IgD-negative memory B cell (primary cell): ENCODE results near the gene HSPA12A. TPM values are rescaled to one million over a fixed set of nuclear protein-coding genes. Genes with fewer than 3 reads are reported as not detected.

Experiments
- H3K27ac Mint-ChIP-seq, 3 donors: one replicate each; pipeline ENCODE4 v1.8.0; 2020 to 2022; ENCODE audit warnings: mild to moderate bottlenecking in 3 of 3, mixed read lengths in 3 of 3, moderate library complexity in 1 of 3
- H3K27me3 Mint-ChIP-seq: one replicate; pipeline ENCODE4 v1.8.0; 2021; ENCODE audit warnings: mixed read lengths
- H3K36me3 Mint-ChIP-seq: one replicate; pipeline ENCODE4 v1.8.0; 2020; ENCODE audit warnings: mild to moderate bottlenecking, mixed read lengths
- H3K4me1 Mint-ChIP-seq, 3 donors: one replicate each; pipeline ENCODE4 v1.8.0; 2020 to 2022; ENCODE audit warnings: mixed read lengths in 3 of 3, mild to moderate bottlenecking in 1 of 3
- H3K4me3 Mint-ChIP-seq, 4 donors: one replicate each; pipeline ENCODE4 v1.8.0; 2020 to 2022; ENCODE audit warnings: mild to moderate bottlenecking in 4 of 4, mixed read lengths in 4 of 4, moderate library complexity in 3 of 4
- H3K9me3 Mint-ChIP-seq, 3 donors: one replicate each; pipeline ENCODE4 v1.8.0; 2020 to 2021; ENCODE audit warnings: mixed read lengths in 3 of 3, mild to moderate bottlenecking in 1 of 3
- polyA plus RNA-seq: library from polyadenylated mRNA; unstranded; fragments of 300-500 nt; fragmentation: Illumina TruSeq; gene quantifications from one replicate; pipeline ENCODE4 v1.2.3, GENCODE V29; 2021

Gene HSPA12A
- polyA plus RNA-seq, 1 donor from 2014 or later = 6.7 TPM

DNA sequence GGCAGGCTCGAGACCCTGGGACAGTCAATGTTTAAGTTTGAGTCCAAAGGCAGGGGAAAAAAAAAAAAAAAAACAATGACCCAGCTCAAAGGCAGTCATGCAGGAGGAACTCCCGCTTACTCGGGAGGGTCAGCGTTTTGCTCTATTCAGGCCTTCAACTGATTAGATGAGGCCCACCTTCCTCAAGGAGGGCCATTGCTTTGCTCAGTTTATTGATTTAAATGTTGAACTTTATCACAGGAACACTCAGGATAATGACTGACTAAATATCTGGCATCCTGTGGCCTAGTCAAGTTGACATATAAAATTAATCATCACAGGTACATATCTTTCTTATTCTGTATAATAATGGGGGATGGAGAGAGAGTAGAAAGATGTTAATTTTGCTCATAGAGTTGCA is 52.6 kb downstream of the HSPA12A start:
- Mint-ChIP-seq H3K36me3 (peaks cover 2% of the 10 kb centered on the region), H3K4me1 (peaks cover 0 to 1% (median 0%) of the 10 kb centered on the region in 3 donors), H3K9me3 (peaks cover 0 to 3% (median 0%) of the 10 kb centered on the region in 3 donors), H3K4me3 (peak overlapping the region in 1 of 4 donors; percentile 27), H3K27ac (no peak overlapping the region), H3K27me3 (peaks cover 3% of the 10 kb centered on the region)

- peaks cover 2% of the 10 kb centered on the region for H3K36me3 Mint-ChIP-seq
Observed at GRCh38 chr10:116688741-116689495, 53.4 kb downstream of the HSPA12A start.

GRCh38 chr10:116688241-116688711 is 54.1 kb downstream of the HSPA12A start:
- H3K27ac Mint-ChIP-seq = no peak overlapping the region
- no peak overlapping the region for H3K4me3 Mint-ChIP-seq
- H3K36me3 Mint-ChIP-seq = peaks cover 2% of the 10 kb centered on the region
- H3K4me1 Mint-ChIP-seq = peaks cover 0 to 1% (median 0%) of the 10 kb centered on the region in 3 donors
- H3K9me3 Mint-ChIP-seq = peaks cover 0 to 2% (median 0%) of the 10 kb centered on the region in 3 donors
- no peaks in the 10 kb centered on the region for H3K27me3 Mint-ChIP-seq

More at GRCh38 chr10:116688741-116689495, 53.4 kb downstream of the HSPA12A start:
- Mint-ChIP-seq H3K27me3 (no peaks in the 10 kb centered on the region), H3K4me3 (no peak overlapping the region), H3K9me3 (peaks cover 0 to 2% (median 0%) of the 10 kb centered on the region in 3 donors), H3K27ac (no peak overlapping the region), H3K4me1 (peaks cover 0 to 1% (median 0%) of the 10 kb centered on the region in 3 donors)

- Mint-ChIP-seq H3K36me3 (peaks cover 2% of the 10 kb centered on the region), H3K4me1 (peaks cover 0 to 1% (median 0%) of the 10 kb centered on the region in 3 donors), H3K9me3 (peaks cover 0 to 2% (median 0%) of the 10 kb centered on the region in 3 donors), H3K4me3 (no peak overlapping the region), H3K27me3 (no peaks in the 10 kb centered on the region), H3K27ac (no peak overlapping the region)
Observed at GRCh38 chr10:116687633-116688032, 54.7 kb downstream of the HSPA12A start.

GRCh38 chr10:116686632-116687031 is 55.7 kb downstream of the HSPA12A start:
- Mint-ChIP-seq H3K4me1 (peaks cover 0 to 1% (median 0%) of the 10 kb centered on the region in 3 donors), H3K27ac (no peak overlapping the region), H3K36me3 (peaks cover 2% of the 10 kb centered on the region), H3K27me3 (no peaks in the 10 kb centered on the region), H3K4me3 (no peak overlapping the region), H3K9me3 (peaks cover 0 to 2% (median 0%) of the 10 kb centered on the region in 3 donors)

DNA sequence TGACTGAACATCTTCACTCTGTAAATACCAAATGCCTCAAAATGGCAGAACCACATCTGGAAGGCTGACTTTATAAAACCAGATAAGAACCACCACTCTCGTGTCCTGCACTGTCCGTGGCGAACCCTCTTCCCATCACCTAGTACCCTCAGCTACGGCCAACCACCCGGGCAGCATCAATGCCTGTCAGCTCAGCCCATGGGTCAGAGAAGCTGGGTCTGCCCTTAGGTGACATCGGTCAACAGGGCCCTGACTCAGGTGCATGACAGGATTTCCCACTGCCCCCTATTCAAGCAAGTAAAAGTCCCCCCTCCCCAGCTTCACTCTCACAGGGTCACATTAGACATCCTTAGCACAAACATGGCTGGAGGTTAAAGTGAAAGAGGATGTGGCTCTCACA is 56.6 kb downstream of the HSPA12A start:
- Mint-ChIP-seq H3K27ac (no peak overlapping the region), H3K9me3 (peaks cover 0 to 2% (median 0%) of the 10 kb centered on the region in 3 donors), H3K36me3 (peaks cover 2% of the 10 kb centered on the region), H3K27me3 (no peaks in the 10 kb centered on the region), H3K4me3 (no peak overlapping the region), H3K4me1 (peaks cover 0 to 1% (median 0%) of the 10 kb centered on the region in 3 donors)

DNA sequence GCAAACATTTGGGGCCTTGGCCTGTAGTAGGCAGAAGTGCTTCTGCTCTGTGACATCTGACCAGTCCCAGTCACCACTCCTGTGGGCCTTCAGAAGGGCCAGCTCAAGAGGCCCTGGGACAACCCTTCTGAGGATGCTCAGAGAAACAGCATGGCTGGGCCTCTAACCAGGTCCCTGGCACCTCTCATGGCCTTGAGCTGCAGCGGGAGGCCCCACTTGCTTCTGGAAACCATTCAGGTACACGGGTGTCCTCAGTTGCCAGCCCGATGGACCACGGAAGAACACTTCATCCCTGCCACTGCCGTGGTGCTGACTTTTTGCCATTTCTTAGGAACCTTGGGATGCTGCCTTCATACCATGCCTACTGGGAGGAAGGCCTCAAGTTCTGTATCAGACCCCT is 57.6 kb downstream of the HSPA12A start:
- Mint-ChIP-seq H3K4me3 (no peak overlapping the region), H3K27me3 (no peaks in the 10 kb centered on the region)

DNA sequence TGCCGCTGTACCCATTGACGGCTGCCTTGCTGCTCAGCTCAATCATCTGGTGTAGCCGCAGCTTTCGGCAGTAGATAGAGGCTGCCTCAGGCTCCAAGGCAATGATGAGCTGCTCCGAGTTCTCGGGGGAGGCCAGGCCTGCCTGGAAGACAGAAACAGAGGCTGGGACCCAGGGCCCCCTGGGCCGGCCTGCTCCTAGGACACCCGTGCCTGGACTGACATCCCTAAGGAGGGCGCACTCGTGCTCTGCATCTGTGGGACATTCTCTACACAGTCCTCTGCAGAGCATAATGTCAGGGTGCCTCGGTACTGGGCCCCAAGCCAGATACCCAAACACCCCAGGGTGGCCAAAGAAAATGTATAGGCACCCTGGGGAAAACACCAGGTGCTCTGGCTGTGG is 58.5 kb downstream of the HSPA12A start:
- peaks cover 0 to 1% (median 0%) of the 10 kb centered on the region in 3 donors for H3K4me1 Mint-ChIP-seq
- no peak overlapping the region for H3K4me3 Mint-ChIP-seq
- no peak overlapping the region for H3K27ac Mint-ChIP-seq
- no peaks in the 10 kb centered on the region for H3K27me3 Mint-ChIP-seq
- no peaks in the 10 kb centered on the region for H3K36me3 Mint-ChIP-seq
- peaks cover 0 to 2% (median 0%) of the 10 kb centered on the region in 3 donors for H3K9me3 Mint-ChIP-seq

More for the DNA sequence above, 57.6 kb downstream of the HSPA12A start:
- Mint-ChIP-seq H3K36me3 (no peaks in the 10 kb centered on the region), H3K27ac (no peak overlapping the region), H3K4me1 (peaks cover 0 to 1% (median 0%) of the 10 kb centered on the region in 3 donors), H3K9me3 (peaks cover 0 to 2% (median 0%) of the 10 kb centered on the region in 3 donors)

- Mint-ChIP-seq H3K9me3 (peaks cover 0 to 2% (median 0%) of the 10 kb centered on the region in 3 donors), H3K27me3 (no peaks in the 10 kb centered on the region), H3K36me3 (no peaks in the 10 kb centered on the region), H3K4me1 (peaks cover 0 to 1% (median 0%) of the 10 kb centered on the region in 3 donors), H3K27ac (no peak overlapping the region), H3K4me3 (peak overlapping the region in 1 of 4 donors; percentile 52)
Observed at GRCh38 chr10:116683166-116683565, 59.2 kb downstream of the HSPA12A start.

GRCh38 chr10:116679351-116679750 is 63.0 kb downstream of the HSPA12A start:
- H3K27me3 Mint-ChIP-seq = no peaks in the 10 kb centered on the region
- H3K36me3 Mint-ChIP-seq = no peaks in the 10 kb centered on the region
- no peak overlapping the region for H3K4me3 Mint-ChIP-seq
- no peak overlapping the region for H3K27ac Mint-ChIP-seq
- no peaks in the 10 kb centered on the region for H3K9me3 Mint-ChIP-seq
- no peaks in the 10 kb centered on the region for H3K4me1 Mint-ChIP-seq

GRCh38 chr10:116676633-116677032 is 65.7 kb downstream of the HSPA12A start:
- no peaks in the 10 kb centered on the region for H3K27me3 Mint-ChIP-seq
- no peak overlapping the region for H3K27ac Mint-ChIP-seq
- H3K36me3 Mint-ChIP-seq = no peaks in the 10 kb centered on the region
- H3K9me3 Mint-ChIP-seq = peaks cover 0 to 1% (median 0%) of the 10 kb centered on the region in 3 donors
- no peak overlapping the region for H3K4me3 Mint-ChIP-seq
- no peaks in the 10 kb centered on the region for H3K4me1 Mint-ChIP-seq

DNA sequence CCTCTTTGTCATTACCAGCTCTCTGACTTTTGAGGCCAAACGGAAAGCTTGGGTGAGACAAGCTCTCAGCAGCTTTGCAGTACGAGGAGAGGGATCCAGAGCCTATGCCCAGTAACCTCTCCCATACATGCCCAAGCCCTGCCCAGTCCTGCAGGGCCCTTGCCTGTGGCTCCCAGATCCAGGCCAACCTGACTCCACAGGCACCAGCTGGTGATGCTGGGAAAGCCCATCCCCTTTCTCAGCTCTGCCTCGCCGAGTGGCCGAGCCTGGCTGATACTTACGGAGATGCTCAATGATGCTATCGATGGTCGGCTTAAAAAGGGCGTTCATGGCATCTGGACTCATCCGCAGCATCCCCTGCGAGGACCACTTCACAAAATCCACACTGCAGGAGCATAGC is 66.2 kb downstream of the HSPA12A start:
- H3K4me3 Mint-ChIP-seq = no peak overlapping the region
- H3K36me3 Mint-ChIP-seq = no peaks in the 10 kb centered on the region
- H3K27ac Mint-ChIP-seq = no peak overlapping the region
- peaks cover 0 to 1% (median 0%) of the 10 kb centered on the region in 3 donors for H3K9me3 Mint-ChIP-seq
- H3K4me1 Mint-ChIP-seq = no peaks in the 10 kb centered on the region
- no peaks in the 10 kb centered on the region for H3K27me3 Mint-ChIP-seq

GRCh38 chr10:116674901-116675423 is 67.4 kb downstream of the HSPA12A start:
- H3K27ac Mint-ChIP-seq = no peak overlapping the region
- no peak overlapping the region for H3K4me3 Mint-ChIP-seq
- H3K36me3 Mint-ChIP-seq = no peaks in the 10 kb centered on the region
- H3K4me1 Mint-ChIP-seq = no peaks in the 10 kb centered on the region
- peaks cover 0 to 1% (median 0%) of the 10 kb centered on the region in 3 donors for H3K9me3 Mint-ChIP-seq
- H3K27me3 Mint-ChIP-seq = peaks cover 4% of the 10 kb centered on the region

- Mint-ChIP-seq H3K36me3 (no peaks in the 10 kb centered on the region), H3K27ac (no peak overlapping the region), H3K9me3 (peaks cover 0 to 1% (median 0%) of the 10 kb centered on the region in 3 donors), H3K27me3 (peaks cover 4% of the 10 kb centered on the region), H3K4me1 (no peaks in the 10 kb centered on the region), H3K4me3 (no peak overlapping the region)
Observed at GRCh38 chr10:116673866-116674265, 68.5 kb downstream of the HSPA12A start.

DNA sequence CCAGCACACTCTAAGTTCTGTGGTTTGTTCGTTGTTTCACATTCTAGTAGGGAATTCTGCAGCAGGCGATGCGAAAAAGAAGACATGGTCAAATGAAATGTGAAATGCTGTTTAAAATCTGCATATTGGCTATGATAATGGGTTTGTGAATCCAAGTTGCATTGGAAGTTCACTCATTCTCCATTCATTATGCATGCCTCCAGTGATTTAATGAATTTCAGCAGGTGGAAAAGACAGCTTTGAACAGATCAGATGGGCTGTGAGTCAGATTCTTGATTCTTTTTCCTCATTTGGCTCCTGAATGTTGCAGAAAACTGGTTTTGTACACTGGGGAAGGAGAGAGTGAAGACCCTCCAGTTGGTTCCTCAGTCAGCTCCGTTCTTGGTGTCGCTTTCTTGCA is 69.5 kb downstream of the HSPA12A start:
- Mint-ChIP-seq H3K27ac (no peak overlapping the region), H3K27me3 (peaks cover 4% of the 10 kb centered on the region), H3K9me3 (peaks cover 0 to 1% (median 0%) of the 10 kb centered on the region in 3 donors), H3K4me3 (no peak overlapping the region), H3K36me3 (no peaks in the 10 kb centered on the region), H3K4me1 (peaks cover 0 to 1% (median 0%) of the 10 kb centered on the region in 3 donors)
